SK-N-SH (cell line): Measurements from ENCODE around the gene AUTS2. TPM values are rescaled to one million over a fixed set of nuclear protein-coding genes. Genes with fewer than 3 reads are reported as not detected.

Source experiments
- CTCF ChIA-PET: fragments of 300-600, 350-600 bp; formaldehyde crosslinking; extraction: SDS; loops from one replicate; lab custom pipeline; 2021; lab: Yijun Ruan, JAX
- POLR2A ChIA-PET: fragments of 350-600 bp; sonication (Branson Sonifier 250); formaldehyde crosslinking; extraction: SDS; loops from one replicate; lab custom pipeline; 2020; ENCODE audit warnings: antibody characterized with exemption, inconsistent platforms; lab: Yijun Ruan, JAX
- DNase-seq: peaks from one replicate; pipeline ENCODE4 v3.0.0; 2012
- H2AFZ ChIP-seq: fragments of 200-600 bp; sonication (generic); 2 replicates; pipeline ENCODE4 v1.8.1; 2016; ENCODE audit warnings: antibody characterized with exemption, mild to moderate bottlenecking, low read depth
- H3F3A ChIP-seq: fragments of 200-600 bp; sonication (generic); replicated peaks from 2 replicates; pipeline ENCODE3; 2016; ENCODE audit warnings: antibody characterized with exemption, mild to moderate bottlenecking; ENCODE audit not compliant: insufficient read depth
- H3K27ac ChIP-seq, 2 experiments: fragments of 200-500 bp in 1 of 2; fragments of 200-600 bp in 1 of 2; sonication (Bioruptor generic) in 1 of 2; sonication (generic), shearing (Covaris generic) in 1 of 2; 2 replicates each; pipeline versions ENCODE4 v1.5.1 to v1.6.1; 2014 to 2016; ENCODE audit warnings: low read depth in 2 of 2, inconsistent platforms in 1 of 2, low read length in 1 of 2, mild to moderate bottlenecking in 1 of 2, mixed read lengths in 1 of 2
- H3K27me3 ChIP-seq: fragments of 200-600 bp; sonication (generic), shearing (Covaris generic); 2 replicates; pipeline ENCODE4 v1.6.1; 2016; ENCODE audit warnings: mixed run types; ENCODE audit not compliant: insufficient read depth
- H3K36me3 ChIP-seq, 2 experiments: fragments of 200-500 bp in 1 of 2; fragments of 200-600 bp in 1 of 2; sonication (Bioruptor generic) in 1 of 2; sonication (generic) in 1 of 2; replicated peaks in 1 of 2; 2 replicates each; pipeline versions ENCODE3 to v1.5.1; 2014 to 2016; ENCODE audit warnings: low read length in 1 of 2, mild to moderate bottlenecking in 1 of 2; ENCODE audit not compliant: insufficient read depth in 2 of 2, control insufficient read depth in 1 of 2
- H3K4me1 ChIP-seq, 2 experiments: fragments of 200-500 bp in 1 of 2; fragments of 200-600 bp in 1 of 2; sonication (Bioruptor generic) in 1 of 2; sonication (generic), shearing (Covaris generic) in 1 of 2; 2 replicates each; pipeline versions ENCODE4 v1.5.1 to v1.6.1; 2014 to 2016; ENCODE audit warnings: low read depth in 1 of 2, low read length in 1 of 2, mixed run types in 1 of 2; ENCODE audit not compliant: insufficient read depth in 2 of 2, control insufficient read depth in 1 of 2
- H3K4me2 ChIP-seq: fragments of 200-600 bp; sonication (generic), shearing (Covaris generic); 2 replicates; pipeline ENCODE4 v1.6.1; 2017; ENCODE audit warnings: mixed run types
- H3K4me3 ChIP-seq, 2 experiments: fragments of 200-500 bp in 1 of 2; fragments of 200-600 bp in 1 of 2; sonication (Bioruptor generic) in 1 of 2; sonication (generic), shearing (Covaris generic) in 1 of 2; 2 replicates each; pipeline versions ENCODE4 v1.5.1 to v1.8.1; 2014 to 2016; ENCODE audit warnings: low read depth in 2 of 2, inconsistent platforms in 1 of 2, low read length in 1 of 2, mild to moderate bottlenecking in 1 of 2, mixed read lengths in 1 of 2, moderate library complexity in 1 of 2
- H3K79me2 ChIP-seq: fragments of 200-600 bp; sonication (generic); 2 replicates; pipeline ENCODE4 v1.8.1; 2017; ENCODE audit warnings: mild to moderate bottlenecking; ENCODE audit not compliant: insufficient read depth
- H3K9ac ChIP-seq: fragments of 200-600 bp; sonication (generic); 2 replicates; pipeline ENCODE4 v1.6.1; 2017; ENCODE audit warnings: mixed run types
- H3K9me2 ChIP-seq: fragments of 200-600 bp; sonication (generic); 2 replicates; pipeline ENCODE4 v1.6.1; 2017; ENCODE audit warnings: mixed run types
- H3K9me3 ChIP-seq: fragments of 200-600 bp; sonication (generic); 2 replicates; pipeline ENCODE4 v1.6.1; 2017; ENCODE audit warnings: mixed run types, mild to moderate bottlenecking, moderate library complexity
- H4K20me1 ChIP-seq: fragments of 200-600 bp; sonication (generic); 2 replicates; pipeline ENCODE4 v1.6.1; 2017; ENCODE audit warnings: mild to moderate bottlenecking, mixed run types; ENCODE audit not compliant: insufficient read depth
- FOSL2 ChIP-seq: IDR thresholded peaks from 2 replicates; pipeline ENCODE4 v1.4.0; 2012; ENCODE audit warnings: low read depth, mild to moderate bottlenecking, moderate library complexity, borderline replicate concordance
- FOXJ3 ChIP-seq: sonication (generic); formaldehyde crosslinking; IDR thresholded peaks from 2 replicates; pipeline ENCODE4 v1.5.1; 2020; ENCODE audit warnings: mild to moderate bottlenecking, missing genetic modification reagents
- GABPA ChIP-seq: IDR thresholded peaks from 2 replicates; pipeline ENCODE4 v1.4.0; 2012; ENCODE audit warnings: low read depth, mild to moderate bottlenecking
- MAX ChIP-seq: IDR thresholded peaks from 2 replicates; pipeline ENCODE4 v1.4.0; 2012; ENCODE audit warnings: low read depth
- MEF2A ChIP-seq: IDR thresholded peaks from 2 replicates; pipeline ENCODE4 v1.4.0; 2012; ENCODE audit warnings: low read depth, borderline replicate concordance
- MXI1 ChIP-seq: IDR thresholded peaks from 2 replicates; pipeline ENCODE4 v1.6.1; 2012; ENCODE audit warnings: mild to moderate bottlenecking, low read depth, low read length, improper control_type of control experiment
- NRF1 ChIP-seq: IDR thresholded peaks from 2 replicates; pipeline ENCODE4 v1.6.1; 2012; ENCODE audit warnings: low read depth, mild to moderate bottlenecking, low read length
- RCOR1 ChIP-seq: fragments of 150-350 bp; IDR thresholded peaks from 2 replicates; pipeline ENCODE4 v1.6.1; 2017; ENCODE audit warnings: antibody characterized with exemption, low read length
- REST ChIP-seq: IDR thresholded peaks from 2 replicates; pipeline ENCODE4 v1.6.1; 2012; ENCODE audit warnings: mild to moderate bottlenecking, low read depth, low read length, moderate library complexity
- RXRA ChIP-seq: IDR thresholded peaks from 2 replicates; pipeline ENCODE4 v1.4.0; 2012; ENCODE audit warnings: low read depth, mild to moderate bottlenecking, borderline replicate concordance
- TAF1 ChIP-seq: IDR thresholded peaks from 2 replicates; pipeline ENCODE4 v1.6.1; 2012; ENCODE audit warnings: low read depth, mild to moderate bottlenecking, low read length, moderate library complexity, borderline replicate concordance
- TCF12 ChIP-seq: IDR thresholded peaks from 2 replicates; pipeline ENCODE4 v1.4.0; 2012
- TEAD4 ChIP-seq: IDR thresholded peaks from 2 replicates; pipeline ENCODE4 v1.4.0; 2012; ENCODE audit warnings: mild to moderate bottlenecking, borderline replicate concordance; ENCODE audit not compliant: insufficient read depth
- USF1 ChIP-seq: IDR thresholded peaks from 2 replicates; pipeline ENCODE4 v1.4.0; 2012; ENCODE audit warnings: low read depth, borderline replicate concordance
- YY1 ChIP-seq: IDR thresholded peaks from 2 replicates; pipeline ENCODE4 v1.4.0; 2012; ENCODE audit warnings: low read depth, mild to moderate bottlenecking
- WGBS: methylation state at CpG from one replicate; pipeline ENCODE4 v1.1.6; 2017; ENCODE audit warnings: low lambda C conversion rate; 5-methylcytosine and 5-hydroxymethylcytosine counted together
- polyA plus RNA-seq, 3 experiments: library from polyadenylated mRNA; depleted of rRNA; stranded (reverse); fragments of >200 nt; gene quantifications; 2 replicates each; pipeline ENCODE4 v1.2.3, GENCODE V29; 2012
- TF ChIP-seq, protein P1 (sequence below): fragments of 150-350 bp; IDR thresholded peaks from 2 replicates; pipeline ENCODE4 v1.6.1; 2016; ENCODE audit warnings: mild to moderate bottlenecking, low read depth, low read length

AUTS2 gene
- polyA plus RNA-seq, 1 of the 3 experiments (the other 2 are of a cell fraction), result 15.6 TPM

DNA sequence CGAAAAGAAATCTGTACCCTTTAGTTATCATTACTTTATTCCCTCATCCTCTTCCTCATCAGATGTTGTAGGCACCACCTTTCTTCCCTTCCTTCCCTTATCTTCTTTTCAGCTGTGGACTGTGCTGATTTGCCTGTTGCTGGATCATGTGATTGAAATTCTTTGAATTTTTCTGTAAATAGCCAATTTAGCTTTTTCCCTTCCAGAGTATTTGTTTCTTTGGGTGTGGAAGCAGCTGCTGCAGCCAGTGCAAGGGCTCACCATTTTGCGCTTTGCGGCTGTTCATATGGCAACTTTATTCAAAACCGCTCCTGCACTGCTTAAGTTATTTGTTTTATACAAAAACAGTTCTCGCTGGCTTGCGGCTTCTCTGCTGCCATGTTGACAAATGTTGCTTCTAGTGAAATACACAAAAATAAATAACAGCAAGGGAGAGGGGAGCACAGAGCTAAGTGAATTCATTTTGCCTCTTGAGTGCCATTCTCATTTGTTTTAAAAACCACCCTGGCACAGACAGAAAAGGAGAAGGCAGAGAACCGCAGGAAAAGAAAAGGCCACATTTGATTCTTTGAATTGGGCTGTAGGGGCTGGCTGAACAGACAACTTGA, 151.2 kb downstream of the AUTS2 start:
- H3K4me3 ChIP-seq, result no peak overlapping the region
- H3K4me1 ChIP-seq, result peaks cover 0 to 10% of the 10 kb centered on the region in 2 experiments; a peak in 2 of 4 replicates
- H3K36me3 ChIP-seq, result no peaks in the 10 kb centered on the region
- H3K9ac ChIP-seq, result no peak overlapping the region
- no peaks in the 10 kb centered on the region for H3F3A ChIP-seq
- H3K27ac ChIP-seq, result no peak overlapping the region
- H3K79me2 ChIP-seq, result peaks cover 14% of the 10 kb centered on the region; the same call in 1 of the 2 replicates
- H3K4me2 ChIP-seq, result no peak overlapping the region
- ChIA-PET CTCF (interaction anchor here (0.6 to 1.8 kb wide), 6 partner anchors 9 to 348 kb away, joined by 3 to 6 read pairs (median 4); no protein-coding TSS in a partner anchor), POLR2A (no interaction called here)
- H4K20me1 ChIP-seq, result peaks cover 31% of the 10 kb centered on the region
- no peaks in the 10 kb centered on the region for H3K27me3 ChIP-seq
- TF ChIP-seq FOXJ3 (CRISPR knock-in tag) (no peak), TAF1 (no peak), REST (no peak), RCOR1 (no peak), TEAD4 (no peak)
- TF ChIP-seq, protein P1, sequence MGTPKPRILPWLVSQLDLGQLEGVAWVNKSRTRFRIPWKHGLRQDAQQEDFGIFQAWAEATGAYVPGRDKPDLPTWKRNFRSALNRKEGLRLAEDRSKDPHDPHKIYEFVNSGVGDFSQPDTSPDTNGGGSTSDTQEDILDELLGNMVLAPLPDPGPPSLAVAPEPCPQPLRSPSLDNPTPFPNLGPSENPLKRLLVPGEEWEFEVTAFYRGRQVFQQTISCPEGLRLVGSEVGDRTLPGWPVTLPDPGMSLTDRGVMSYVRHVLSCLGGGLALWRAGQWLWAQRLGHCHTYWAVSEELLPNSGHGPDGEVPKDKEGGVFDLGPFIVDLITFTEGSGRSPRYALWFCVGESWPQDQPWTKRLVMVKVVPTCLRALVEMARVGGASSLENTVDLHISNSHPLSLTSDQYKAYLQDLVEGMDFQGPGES, result no peak
- no peaks in the 10 kb centered on the region for H3K9me2 ChIP-seq
- DNase-seq, result no peak
- 97% methylated on average over 7 of the region's 7 CpGs for WGBS
- no peak overlapping the region for H2AFZ ChIP-seq
- H3K9me3 ChIP-seq, result no peaks in the 10 kb centered on the region

- Histone ChIP-seq H3K9me3 (no peaks in the 10 kb centered on the region), H3F3A (no peaks in the 10 kb centered on the region), H4K20me1 (peaks cover 28% of the 10 kb centered on the region), H3K36me3 (no peaks in the 10 kb centered on the region), H3K9ac (no peak overlapping the region), H3K4me1 (peaks cover 2 to 10% of the 10 kb centered on the region in 2 experiments; a peak in 2 of 4 replicates), H3K9me2 (no peaks in the 10 kb centered on the region), H3K4me3 (no peak overlapping the region), H3K4me2 (no peak overlapping the region), H3K27me3 (no peaks in the 10 kb centered on the region), H3K27ac (no peak overlapping the region), H2AFZ (no peak overlapping the region), H3K79me2 (peaks cover 12% of the 10 kb centered on the region; the same call in 1 of the 2 replicates)
- ChIA-PET POLR2A (no interaction called here), CTCF (interaction anchor here (0.6 to 1.0 kb wide), 2 partner anchors 8 to 348 kb away, joined by 3 to 6 read pairs; no protein-coding TSS in a partner anchor)
- WGBS, result 92% methylated on average over 4 of the region's 4 CpGs
- TF ChIP-seq MAX (no peak), TCF12 (no peak), USF1 (no peak), NRF1 (no peak), FOSL2 (no peak), MEF2A (no peak), FOXJ3 (CRISPR knock-in tag) (no peak), GABPA (no peak), MXI1 (no peak), RXRA (no peak), YY1 (no peak)
- DNase-seq, result no peak
These were observed 151.7 kb downstream of the AUTS2 start for GRCh38 chr7:69749994-69750393.
